ENCODE results near the gene CT47A1. TPM values are rescaled to one million over a fixed set of nuclear protein-coding genes. Genes with fewer than 3 reads are reported as not detected.
"Not testable (repeated sequence)": the region's sequence is repeated elsewhere in the genome, so short reads cannot be mapped to it uniquely, and the experiment has no call there.

Gene CT47A1
- total and polyA plus RNA-seq, 10 of the 15 experiments (the other 5 are each of a cell fraction or from before 2014, with no cell fraction given), result not detected

- TF ChIP-seq CTCF (IDR thresholded peaks at IDR 0.05 in 2 of 3, conservative IDR thresholded peaks at IDR 0.05 in 1 of 3; ENCODE audit: control insufficient read depth in 2 of 3, extremely low read depth in 1 of 3, insufficient read depth in 1 of 3, low read depth in 3 of 3, low read length in 3 of 3), result peak in 1 of 3 experiments; percentile 35; a peak in 2 of 6 replicates
These were observed 15.0 kb upstream of the CT47A1 start (continued) for GRCh38 chrX:121000589-121000988.

- peak; percentile 44 for ATAC-seq
- Histone ChIP-seq H3K9me3 (replicated peaks; ENCODE audit: control insufficient read depth, insufficient read depth, low read length) (no peaks in the 10 kb centered on the region), H3K27ac (ENCODE audit: control insufficient read depth, insufficient read depth) (no peak overlapping the region), H3K4me2 (ENCODE audit: control insufficient read depth, insufficient read depth) (peak overlapping the region; percentile 35; the same call in 1 of the 2 replicates), H3K79me2 (ENCODE audit: control insufficient read depth, insufficient read depth, low read length) (no peaks in the 10 kb centered on the region), H4K20me1 (ENCODE audit: control insufficient read depth, insufficient read depth) (no peaks in the 10 kb centered on the region), H3K9ac (ENCODE audit: control insufficient read depth, insufficient read depth, low read length) (no peak overlapping the region), H3K27me3 (replicated peaks in 1 of 2; ENCODE audit: control insufficient read depth in 2 of 2, insufficient read depth in 2 of 2, low read length in 1 of 2) (no peaks in the 10 kb centered on the region), H3K36me3 (ENCODE audit: control insufficient read depth in 2 of 2, insufficient read depth in 2 of 2, low read length in 1 of 2) (no peaks in the 10 kb centered on the region), H2AFZ (ENCODE audit: control insufficient read depth, low read depth, low read length) (no peak overlapping the region), H3K4me1 (ENCODE audit: control insufficient read depth, insufficient read depth, low read length) (no peaks in the 10 kb centered on the region), H3K4me3 (no peak overlapping the region)
- intact Hi-C loops (cut with micrococcal nuclease; ENCODE audit: unreplicated experiment), result no loop called here
- TF ChIP-seq MEF2B (IDR thresholded peaks at IDR 0.05; ENCODE audit: partially characterized antibody, poor library complexity, severe bottlenecking), result peak; percentile 41
- TF ChIP-seq EED (IDR thresholded peaks at IDR 0.05; ENCODE audit: low read depth), result no peak
- in situ Hi-C loops (cut with MboI), result no loop called here
- DNase-seq (ENCODE audit: low read depth, low spot score), result no peak
- no TSS peak for BruUV-seq (replicated peaks)
- FAIRE-seq, result no peak
- RAD21 ChIA-PET (ENCODE audit: unreplicated experiment), result interaction anchor here (1.3 to 2.2 kb wide), 3 partner anchors 209 to 583 kb away, joined by 3 to 7 read pairs (median 4); no protein-coding TSS in a partner anchor
- POLR2A ChIA-PET, result no interaction called here
- CTCF ChIA-PET, result interaction anchor here (0.6 to 2.3 kb wide), 7 partner anchors 10 to 690 kb away, joined by 3 to 12 read pairs (median 3); no protein-coding TSS in a partner anchor
- WGBS (ENCODE audit: insufficient coverage, insufficient replicate concordance, low lambda C conversion rate, missing lambda C conversion rate), result 19% methylated on average over 3 of the region's 3 CpGs
- SMC1A ChIA-PET (ENCODE audit: uncharacterized antibody, unreplicated experiment), result interaction anchor here (1.7 to 4.4 kb wide), 2 partner anchors 210 to 308 kb away, joined by 8 to 17 read pairs; no protein-coding TSS in a partner anchor
These were observed 13.9 kb upstream of the CT47A1 start for GRCh38 chrX:120999413-120999812.

- BruUV-seq (replicated peaks); H2AFZ ChIP-seq (ENCODE audit: control insufficient read depth, low read depth, low read length); H3K27me3 ChIP-seq (replicated peaks in 1 of 2; ENCODE audit: control insufficient read depth in 2 of 2, insufficient read depth in 2 of 2, low read length in 1 of 2); FAIRE-seq; H3K4me2 ChIP-seq (ENCODE audit: control insufficient read depth, insufficient read depth); H4K20me1 ChIP-seq (ENCODE audit: control insufficient read depth, insufficient read depth); H3K79me2 ChIP-seq (ENCODE audit: control insufficient read depth, insufficient read depth, low read length); CTCF ChIA-PET; H3K9me3 ChIP-seq (replicated peaks; ENCODE audit: control insufficient read depth, insufficient read depth, low read length); H3K4me3 ChIP-seq; H3K9ac ChIP-seq (ENCODE audit: control insufficient read depth, insufficient read depth, low read length); DNase-seq (ENCODE audit: low read depth, low spot score); H3K27ac ChIP-seq (ENCODE audit: control insufficient read depth, insufficient read depth); intact Hi-C loops (cut with micrococcal nuclease; ENCODE audit: unreplicated experiment); in situ Hi-C loops (cut with MboI); H3K36me3 ChIP-seq (ENCODE audit: control insufficient read depth in 2 of 2, insufficient read depth in 2 of 2, low read length in 1 of 2); POLR2A ChIA-PET; SMC1A ChIA-PET (ENCODE audit: uncharacterized antibody, unreplicated experiment); H3K4me1 ChIP-seq (ENCODE audit: control insufficient read depth, insufficient read depth, low read length); ATAC-seq; RAD21 ChIA-PET (ENCODE audit: unreplicated experiment): not testable (repeated sequence)
- no CpG with 5 or more reads among the region's 7 CpGs for WGBS (ENCODE audit: insufficient coverage, insufficient replicate concordance, low lambda C conversion rate, missing lambda C conversion rate)
These were observed 29.1 kb downstream of the CT47A1 start, which contains the start of gene CT47A7 for GRCh38 chrX:120956500-120956899. TSS of gene CT47A7 (minus strand) at chrX:120956600. CDS start at chrX:120956345, 255 bp downstream.

Small RNAs within 50 kb of the gene (small RNA-seq; reads per million reads assigned to genes)
- gene AL670379.1 (not detected), gene AL670379.10 (not detected), gene AL670379.11 (not detected), gene AL670379.12 (not detected), gene AL670379.2 (not detected), gene AL670379.3 (not detected), gene AL670379.4 (not detected), gene AL670379.5 (not detected), gene AL670379.6 (not detected), gene AL670379.7 (not detected), gene AL670379.8 (not detected), gene AL670379.9 (not detected)

Other genes with a start within 250 kb of the CT47A1 start
Only the 7 nearest of the 12 such genes appear.
- not detected in 2 replicates for gene CT47A8, start 34.0 kb downstream of the CT47A1 start, total RNA-seq (2014; rRNA removed)
- not detected in 2 replicates for gene CT47A8, start 34.0 kb downstream of the CT47A1 start, total RNA-seq (2014; rRNA removed; fragmentation: Illumina TruSeq; extraction: Trizol)
- gene CT47A8, start 34.0 kb downstream of the CT47A1 start, total RNA-seq (2021), result not detected in 2 replicates
- not detected in 2 replicates for gene CT47A8, start 34.0 kb downstream of the CT47A1 start, polyA plus RNA-seq (2011; rRNA removed)
- gene CT47A8, start 34.0 kb downstream of the CT47A1 start, polyA plus RNA-seq (2014; fragmentation: Illumina TruSeq; extraction: Trizol), result not detected in 2 replicates
- gene CT47A8, start 34.0 kb downstream of the CT47A1 start, polyA plus RNA-seq (2014; fragmentation: Nextera tagmentation; extraction: Ambion mirVana), result not detected
- gene CT47A8, start 34.0 kb downstream of the CT47A1 start, polyA plus RNA-seq (2014; rRNA removed), result not detected in 2 replicates
- not detected for gene CT47A8, start 34.0 kb downstream of the CT47A1 start, polyA plus RNA-seq (2016; fragmentation: Nextera tagmentation; extraction: Ambion mirVana)
- gene CT47A7, start 29.2 kb downstream of the CT47A1 start, total RNA-seq (2014; rRNA removed), result not detected in 2 replicates
- not detected in 2 replicates for gene CT47A7, start 29.2 kb downstream of the CT47A1 start, total RNA-seq (2014; rRNA removed; fragmentation: Illumina TruSeq; extraction: Trizol)
- not detected in 2 replicates for gene CT47A7, start 29.2 kb downstream of the CT47A1 start, total RNA-seq (2021)
- not detected in 2 replicates for gene CT47A7, start 29.2 kb downstream of the CT47A1 start, polyA plus RNA-seq (2011; rRNA removed)
- not detected in 2 replicates for gene CT47A7, start 29.2 kb downstream of the CT47A1 start, polyA plus RNA-seq (2014; fragmentation: Illumina TruSeq; extraction: Trizol)
- not detected for gene CT47A7, start 29.2 kb downstream of the CT47A1 start, polyA plus RNA-seq (2014; fragmentation: Nextera tagmentation; extraction: Ambion mirVana)
- not detected in 2 replicates for gene CT47A7, start 29.2 kb downstream of the CT47A1 start, polyA plus RNA-seq (2014; rRNA removed)
- gene CT47A7, start 29.2 kb downstream of the CT47A1 start, polyA plus RNA-seq (2016; fragmentation: Nextera tagmentation; extraction: Ambion mirVana), result not detected
- gene CT47A6, start 24.3 kb downstream of the CT47A1 start, total RNA-seq (2014; rRNA removed), result not detected in 2 replicates
- not detected in 2 replicates for gene CT47A6, start 24.3 kb downstream of the CT47A1 start, total RNA-seq (2014; rRNA removed; fragmentation: Illumina TruSeq; extraction: Trizol)
- not detected in 2 replicates for gene CT47A6, start 24.3 kb downstream of the CT47A1 start, total RNA-seq (2021)
- not detected in 2 replicates for gene CT47A6, start 24.3 kb downstream of the CT47A1 start, polyA plus RNA-seq (2011; rRNA removed)
- gene CT47A6, start 24.3 kb downstream of the CT47A1 start, polyA plus RNA-seq (2014; fragmentation: Illumina TruSeq; extraction: Trizol), result not detected in 2 replicates
- gene CT47A6, start 24.3 kb downstream of the CT47A1 start, polyA plus RNA-seq (2014; fragmentation: Nextera tagmentation; extraction: Ambion mirVana), result not detected
- not detected in 2 replicates for gene CT47A6, start 24.3 kb downstream of the CT47A1 start, polyA plus RNA-seq (2014; rRNA removed)
- gene CT47A6, start 24.3 kb downstream of the CT47A1 start, polyA plus RNA-seq (2016; fragmentation: Nextera tagmentation; extraction: Ambion mirVana), result not detected
- not detected in 2 replicates for gene CT47A5, start 19.4 kb downstream of the CT47A1 start, total RNA-seq (2014; rRNA removed)
- gene CT47A5, start 19.4 kb downstream of the CT47A1 start, total RNA-seq (2014; rRNA removed; fragmentation: Illumina TruSeq; extraction: Trizol), result not detected in 2 replicates
- not detected in 2 replicates for gene CT47A5, start 19.4 kb downstream of the CT47A1 start, total RNA-seq (2021)
- gene CT47A5, start 19.4 kb downstream of the CT47A1 start, polyA plus RNA-seq (2011; rRNA removed), result not detected in 2 replicates
- gene CT47A5, start 19.4 kb downstream of the CT47A1 start, polyA plus RNA-seq (2014; fragmentation: Illumina TruSeq; extraction: Trizol), result not detected in 2 replicates
- not detected for gene CT47A5, start 19.4 kb downstream of the CT47A1 start, polyA plus RNA-seq (2014; fragmentation: Nextera tagmentation; extraction: Ambion mirVana)
- not detected in 2 replicates for gene CT47A5, start 19.4 kb downstream of the CT47A1 start, polyA plus RNA-seq (2014; rRNA removed)
- gene CT47A5, start 19.4 kb downstream of the CT47A1 start, polyA plus RNA-seq (2016; fragmentation: Nextera tagmentation; extraction: Ambion mirVana), result not detected
- gene CT47A4, start 14.6 kb downstream of the CT47A1 start, total RNA-seq (2014; rRNA removed), result not detected in 2 replicates
- not detected in 2 replicates for gene CT47A4, start 14.6 kb downstream of the CT47A1 start, total RNA-seq (2014; rRNA removed; fragmentation: Illumina TruSeq; extraction: Trizol)
- gene CT47A4, start 14.6 kb downstream of the CT47A1 start, total RNA-seq (2021), result not detected in 2 replicates
- gene CT47A4, start 14.6 kb downstream of the CT47A1 start, polyA plus RNA-seq (2011; rRNA removed), result not detected in 2 replicates
- not detected in 2 replicates for gene CT47A4, start 14.6 kb downstream of the CT47A1 start, polyA plus RNA-seq (2014; fragmentation: Illumina TruSeq; extraction: Trizol)
- not detected for gene CT47A4, start 14.6 kb downstream of the CT47A1 start, polyA plus RNA-seq (2014; fragmentation: Nextera tagmentation; extraction: Ambion mirVana)
- not detected in 2 replicates for gene CT47A4, start 14.6 kb downstream of the CT47A1 start, polyA plus RNA-seq (2014; rRNA removed)
- gene CT47A4, start 14.6 kb downstream of the CT47A1 start, polyA plus RNA-seq (2016; fragmentation: Nextera tagmentation; extraction: Ambion mirVana), result not detected
- not detected in 2 replicates for gene CT47A3, start 9.7 kb downstream of the CT47A1 start, total RNA-seq (2014; rRNA removed)
- gene CT47A3, start 9.7 kb downstream of the CT47A1 start, total RNA-seq (2014; rRNA removed; fragmentation: Illumina TruSeq; extraction: Trizol), result not detected in 2 replicates
- not detected in 2 replicates for gene CT47A3, start 9.7 kb downstream of the CT47A1 start, total RNA-seq (2021)
- not detected in 2 replicates for gene CT47A3, start 9.7 kb downstream of the CT47A1 start, polyA plus RNA-seq (2011; rRNA removed)
- gene CT47A3, start 9.7 kb downstream of the CT47A1 start, polyA plus RNA-seq (2014; fragmentation: Illumina TruSeq; extraction: Trizol), result not detected in 2 replicates
- not detected for gene CT47A3, start 9.7 kb downstream of the CT47A1 start, polyA plus RNA-seq (2014; fragmentation: Nextera tagmentation; extraction: Ambion mirVana)
- not detected in 2 replicates for gene CT47A3, start 9.7 kb downstream of the CT47A1 start, polyA plus RNA-seq (2014; rRNA removed)
- gene CT47A3, start 9.7 kb downstream of the CT47A1 start, polyA plus RNA-seq (2016; fragmentation: Nextera tagmentation; extraction: Ambion mirVana), result not detected
- not detected in 2 replicates for gene CT47A2, start 4.8 kb downstream of the CT47A1 start, total RNA-seq (2014; rRNA removed)
- not detected in 2 replicates for gene CT47A2, start 4.8 kb downstream of the CT47A1 start, total RNA-seq (2014; rRNA removed; fragmentation: Illumina TruSeq; extraction: Trizol)
- gene CT47A2, start 4.8 kb downstream of the CT47A1 start, total RNA-seq (2021), result not detected in 2 replicates
- not detected in 2 replicates for gene CT47A2, start 4.8 kb downstream of the CT47A1 start, polyA plus RNA-seq (2011; rRNA removed)
- gene CT47A2, start 4.8 kb downstream of the CT47A1 start, polyA plus RNA-seq (2014; fragmentation: Illumina TruSeq; extraction: Trizol), result not detected in 2 replicates
- gene CT47A2, start 4.8 kb downstream of the CT47A1 start, polyA plus RNA-seq (2014; fragmentation: Nextera tagmentation; extraction: Ambion mirVana), result not detected
- not detected in 2 replicates for gene CT47A2, start 4.8 kb downstream of the CT47A1 start, polyA plus RNA-seq (2014; rRNA removed)
- not detected for gene CT47A2, start 4.8 kb downstream of the CT47A1 start, polyA plus RNA-seq (2016; fragmentation: Nextera tagmentation; extraction: Ambion mirVana)

All from GM12878 (cell line).